Measurements from ENCODE around the gene INVS. TPM values are rescaled to one million over a fixed set of nuclear protein-coding genes. Genes with fewer than 3 reads are reported as not detected.
A peak's percentile ranks its signal among the peaks of the same experiment; 100 is the strongest.

The INVS gene
- total and polyA plus RNA-seq, 2 of the 4 experiments (the other 2 are of a cell fraction) = 9.2 to 33.5 TPM

DNA sequence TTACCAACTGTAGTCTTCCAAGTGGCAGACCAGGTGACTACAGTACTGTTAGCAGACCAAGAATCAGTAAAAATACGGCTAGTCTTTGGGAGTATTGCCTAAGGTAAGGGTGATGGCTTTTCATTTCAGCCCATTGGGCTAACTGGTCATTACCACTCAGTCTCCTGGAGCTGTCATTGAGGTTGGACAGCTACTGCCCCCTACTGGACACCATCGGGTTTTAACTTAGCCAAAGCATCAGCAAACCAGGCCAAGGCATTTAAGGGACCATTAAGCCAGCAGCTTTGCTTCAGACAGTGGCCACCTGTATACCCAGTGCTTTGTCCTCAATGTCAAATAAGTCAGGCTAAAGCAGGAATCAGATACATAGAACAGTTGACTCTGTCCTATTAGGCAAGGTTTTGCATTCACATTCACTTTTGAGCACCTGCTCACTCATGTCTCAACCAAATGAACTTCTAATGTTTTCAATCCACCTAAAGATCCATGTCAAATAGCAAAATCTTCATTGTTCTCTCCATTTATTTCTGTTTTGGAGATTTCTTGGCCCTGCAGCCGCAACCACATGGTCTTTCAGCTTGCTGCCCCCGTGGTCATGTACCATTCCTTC lies 117.2 kb downstream of the INVS start:
- Histone ChIP-seq H3K23ac (ENCODE audit: low read depth, low read length) (no peak overlapping the region), H3K4me3 (ENCODE audit: insufficient read depth, low read depth, low read length) (no peak overlapping the region), H4K8ac (ENCODE audit: low read depth in 2 of 2, low read length in 2 of 2) (no peak overlapping the region), H3K9me3 (ENCODE audit: control insufficient read depth, insufficient read depth, low read length) (no peaks in the 10 kb centered on the region), H3K9me1 (ENCODE audit: insufficient read depth, low read length) (peaks cover 7% of the 10 kb centered on the region), H3K56ac (ENCODE audit: extremely low read depth, insufficient read depth, low read length) (no peak overlapping the region), H3K9ac (ENCODE audit: low read depth, low read length) (no peak overlapping the region), H2AK5ac (ENCODE audit: low read depth, low read length) (no peak overlapping the region), H2BK120ac (ENCODE audit: low read depth, low read length) (no peak overlapping the region), H2AK9ac (replicated peaks; ENCODE audit: low read depth, low read length, poor library complexity) (no peak overlapping the region), H4K5ac (ENCODE audit: low read depth, low read length) (no peak overlapping the region), H3K14ac (replicated peaks; ENCODE audit: low read depth, low read length) (no peak overlapping the region), H3K36me3 (ENCODE audit: control insufficient read depth, insufficient read depth, low read length) (peaks cover 1% of the 10 kb centered on the region; the same call in 1 of the 2 replicates), H2BK5ac (ENCODE audit: low read depth, low read length, poor library complexity, severe bottlenecking) (no peak overlapping the region), H3K18ac (ENCODE audit: low read depth, low read length) (no peak overlapping the region), H3K79me1 (ENCODE audit: low read depth in 1 of 2, low read length in 2 of 2) (peaks cover 5 to 14% of the 10 kb centered on the region in 2 experiments), H3K4ac (ENCODE audit: low read depth, low read length) (no peak overlapping the region), H2BK20ac (ENCODE audit: low read depth, low read length) (no peak overlapping the region), H3K27ac (ENCODE audit: insufficient read depth, low read length) (no peak overlapping the region), H2AFZ (replicated peaks; ENCODE audit: low read length, poor library complexity) (no peak overlapping the region), H4K20me1 (ENCODE audit: insufficient read depth, low read length) (peaks cover 4% of the 10 kb centered on the region; the same call in 1 of the 2 replicates), H3K27me3 (ENCODE audit: control insufficient read depth, insufficient read depth, low read length) (no peaks in the 10 kb centered on the region), H2BK15ac (ENCODE audit: low read depth, low read length) (no peak overlapping the region), H4K91ac (ENCODE audit: insufficient read depth, low read depth, low read length) (no peak overlapping the region), H3K4me1 (ENCODE audit: control insufficient read depth, insufficient read depth, low read length) (peaks cover 6% of the 10 kb centered on the region), H3K4me2 (ENCODE audit: low read depth, low read length) (no peak overlapping the region)
- ChIA-PET POLR2A (ENCODE audit: unreplicated experiment) (no interaction called here), CTCF (interaction anchor here (0.6 to 1.1 kb wide), 2 partner anchors 13 to 46 kb away, joined by 3 to 5 read pairs; no protein-coding TSS in a partner anchor)
- ATAC-seq (ENCODE audit: low read depth) = 0 out of 2 replicates have a peak, but pooled peaks have one; percentile 22
- intact Hi-C loops (cut with micrococcal nuclease) = loop anchor here (5.0 kb wide), 1 partner anchor 1034 kb away; no protein-coding TSS in a partner anchor
- no TSS peak for BruUV-seq (replicated peaks)
- dilution Hi-C loops (cut with HindIII; ENCODE audit: low sequenced_read_pairs, unreplicated experiment) = no loop called here
- peak; percentile 45 for DNase-seq
- 0% methylated on average over 1 of the region's 4 CpGs; no CpG with 5 or more reads in 1 of the 2 experiments for WGBS, 2 experiments (ENCODE audit: extremely low coverage in 2 of 2, insufficient read length in 1 of 2)
- in situ Hi-C loops (cut with MboI; ENCODE audit: low sequenced_read_pairs) = loop anchor here (25.0 kb wide), 2 partner anchors 404 to 954 kb away; partner anchors contain the start of gene NR4A3
- TF ChIP-seq MAZ (IDR thresholded peaks at IDR 0.05; ENCODE audit: borderline replicate concordance, low read depth, low read length) (no peak), CHD1 (IDR thresholded peaks at IDR 0.05; ENCODE audit: low read depth, low read length) (no peak), RAD21 (IDR thresholded peaks at IDR 0.05; ENCODE audit: low read length) (peak; percentile 63), RCOR1 (IDR thresholded peaks at IDR 0.05; ENCODE audit: insufficient replicate concordance, low read length) (no peak), SMC3 (IDR thresholded peaks at IDR 0.05; ENCODE audit: low read depth, low read length) (peak; percentile 49)
- TF ChIP-seq, protein P1, sequence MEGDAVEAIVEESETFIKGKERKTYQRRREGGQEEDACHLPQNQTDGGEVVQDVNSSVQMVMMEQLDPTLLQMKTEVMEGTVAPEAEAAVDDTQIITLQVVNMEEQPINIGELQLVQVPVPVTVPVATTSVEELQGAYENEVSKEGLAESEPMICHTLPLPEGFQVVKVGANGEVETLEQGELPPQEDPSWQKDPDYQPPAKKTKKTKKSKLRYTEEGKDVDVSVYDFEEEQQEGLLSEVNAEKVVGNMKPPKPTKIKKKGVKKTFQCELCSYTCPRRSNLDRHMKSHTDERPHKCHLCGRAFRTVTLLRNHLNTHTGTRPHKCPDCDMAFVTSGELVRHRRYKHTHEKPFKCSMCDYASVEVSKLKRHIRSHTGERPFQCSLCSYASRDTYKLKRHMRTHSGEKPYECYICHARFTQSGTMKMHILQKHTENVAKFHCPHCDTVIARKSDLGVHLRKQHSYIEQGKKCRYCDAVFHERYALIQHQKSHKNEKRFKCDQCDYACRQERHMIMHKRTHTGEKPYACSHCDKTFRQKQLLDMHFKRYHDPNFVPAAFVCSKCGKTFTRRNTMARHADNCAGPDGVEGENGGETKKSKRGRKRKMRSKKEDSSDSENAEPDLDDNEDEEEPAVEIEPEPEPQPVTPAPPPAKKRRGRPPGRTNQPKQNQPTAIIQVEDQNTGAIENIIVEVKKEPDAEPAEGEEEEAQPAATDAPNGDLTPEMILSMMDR (conservative IDR thresholded peaks at IDR 0.05; ENCODE audit: low read depth, low read length) = peak; percentile 56
